ENCODE measurements around the gene COL2A1. TPM values are rescaled to one million over a fixed set of nuclear protein-coding genes. Genes with fewer than 3 reads are reported as not detected.
A peak's percentile ranks its signal among the peaks of the same experiment; 100 is the strongest.

COL2A1 gene
- total and polyA plus RNA-seq, 9 of the 15 experiments (the other 6 are each of a cell fraction or from before 2014, with no cell fraction given), result 0.46 TPM; not detected in 8

DNA sequence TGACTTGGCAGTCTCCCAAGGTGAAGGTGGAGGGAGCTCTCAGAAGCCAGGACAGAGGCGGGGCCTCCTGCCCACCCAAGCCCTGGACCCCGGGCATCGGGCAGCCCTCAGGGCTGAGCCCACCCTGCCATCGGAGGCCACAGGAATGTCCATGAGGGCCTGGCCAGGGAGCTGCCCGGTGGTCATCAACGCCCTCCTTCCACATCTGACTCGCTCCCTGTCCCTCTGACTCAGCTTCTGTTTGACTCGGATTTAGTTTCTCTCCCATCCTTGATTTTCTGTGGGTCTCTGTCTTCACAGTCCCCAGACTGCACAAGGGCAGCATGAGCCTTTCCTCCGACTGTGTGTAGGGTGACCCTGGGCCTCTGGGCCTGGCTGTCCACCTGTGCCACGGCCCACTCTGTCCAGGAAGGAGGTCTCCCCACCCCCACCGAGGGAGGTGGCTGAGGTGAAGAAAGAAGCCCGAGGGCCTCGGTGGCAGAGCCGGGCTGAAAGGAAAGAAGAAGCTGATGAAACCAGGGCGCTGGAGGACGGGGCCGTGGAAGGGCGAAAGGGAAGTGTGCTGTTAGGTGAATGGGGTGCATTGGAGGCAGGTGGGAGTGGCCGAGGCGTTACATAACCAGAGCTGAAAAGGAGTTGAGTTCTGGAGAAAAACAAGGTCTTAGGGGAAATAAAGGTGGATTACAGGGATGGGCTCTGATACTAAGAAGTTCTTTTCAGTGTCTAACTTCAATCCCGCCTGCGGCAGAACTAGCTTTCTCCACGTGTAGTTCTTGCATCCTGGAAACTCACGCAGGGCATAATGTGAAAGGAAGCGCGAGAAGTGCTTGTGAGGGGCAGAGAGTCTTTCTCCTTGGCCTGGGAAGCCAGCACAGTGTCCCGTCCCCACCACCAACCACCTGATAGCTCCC, 57.6 kb downstream of the COL2A1 start:
- 34% methylated on average over 17 of the region's 27 CpGs for WGBS (ENCODE audit: insufficient coverage, low coverage, missing lambda C conversion rate)
- in situ Hi-C loops (cut with MboI) (loop anchor here (5.0 kb wide), 1 partner anchor 234 kb away; no protein-coding TSS in a partner anchor), intact Hi-C loops (cut with micrococcal nuclease) (loop anchor here (5.0 kb wide), 3 partner anchors 39 to 221 kb away; no protein-coding TSS in a partner anchor)
- Histone ChIP-seq H3K4me3 (no peak overlapping the region), H3K36me3 (ENCODE audit: control insufficient read depth, insufficient read depth, low read length) (no peaks in the 10 kb centered on the region), H3K27ac (ENCODE audit: extremely low read depth, low read depth, low read length) (no peak overlapping the region), H3K9ac (ENCODE audit: insufficient read depth in 1 of 2, low read depth in 2 of 2, low read length in 2 of 2) (peak overlapping the region in 1 of 2 experiments; percentile 68; a peak in 1 of 4 replicates), H3K9me3 (replicated peaks; ENCODE audit: control insufficient read depth, insufficient read depth, low read depth, low read length) (no peaks in the 10 kb centered on the region), H3K4me1 (replicated peaks in 1 of 2; ENCODE audit: control insufficient read depth in 2 of 2, insufficient read depth in 2 of 2, low read length in 2 of 2) (peaks cover 0 to 29% of the 10 kb centered on the region in 2 experiments; a peak in 3 of 5 replicates), H3K79me2 (ENCODE audit: control insufficient read depth, insufficient read depth, low read length) (no peaks in the 10 kb centered on the region), H3K9me1 (ENCODE audit: control insufficient read depth, insufficient read depth, low read length) (no peaks in the 10 kb centered on the region), H4K20me1 (replicated peaks; ENCODE audit: control insufficient read depth, insufficient read depth, low read length) (no peaks in the 10 kb centered on the region), H3K27me3 (ENCODE audit: control insufficient read depth in 2 of 2, insufficient read depth in 2 of 2, low read length in 2 of 2) (peaks cover 10 to 49% of the 10 kb centered on the region in 2 experiments; a peak in 4 of 5 replicates), H3K4me2 (ENCODE audit: insufficient read depth, low read length) (peak overlapping the region; percentile 24; the same call in 1 of the 2 replicates), H2AFZ (ENCODE audit: low read depth, low read length) (no peak overlapping the region)
- POLR2A ChIA-PET, result interaction anchor here (0.6 to 1.4 kb wide), 7 partner anchors 9 to 172 kb away, joined by 3 to 6 read pairs (median 3); no protein-coding TSS in a partner anchor
- CTCF ChIA-PET (ENCODE audit: low intra/inter-chr PET ratio), result interaction anchor here (0.8 kb wide), 1 partner anchor 232 kb away, joined by 3 read pairs; no protein-coding TSS in a partner anchor
- no TSS peak for BruUV-seq (replicated peaks)
- FAIRE-seq, result no peak
- ATAC-seq, result no peak
- no peak for DNase-seq (ENCODE audit: extremely low read depth in 1 of 4, low spot score in 3 of 4)
- TF ChIP-seq ZFP36 (IDR thresholded peaks at IDR 0.05; ENCODE audit: low read depth, low read length, partially characterized antibody) (no peak), FOSL1 (tag; conservative IDR thresholded peaks at IDR 0.05) (0 out of 2 replicates have a peak, but pooled peaks have one; percentile 24), ZNF133 (CRISPR knock-in tag; IDR thresholded peaks at IDR 0.05) (no peak), MAFF (IDR thresholded peaks at IDR 0.05; ENCODE audit: low read length) (no peak), KDM4B (IDR thresholded peaks at IDR 0.05; ENCODE audit: borderline replicate concordance in 2 of 2, low read depth in 1 of 2) (no peak), ARNT (IDR thresholded peaks at IDR 0.05) (no peak), ZNF146 (CRISPR knock-in tag; IDR thresholded peaks at IDR 0.05; ENCODE audit: unreplicated experiment) (no peak), TRIM28 (IDR thresholded peaks at IDR 0.05) (no peak)
- TF ChIP-seq, protein P1, sequence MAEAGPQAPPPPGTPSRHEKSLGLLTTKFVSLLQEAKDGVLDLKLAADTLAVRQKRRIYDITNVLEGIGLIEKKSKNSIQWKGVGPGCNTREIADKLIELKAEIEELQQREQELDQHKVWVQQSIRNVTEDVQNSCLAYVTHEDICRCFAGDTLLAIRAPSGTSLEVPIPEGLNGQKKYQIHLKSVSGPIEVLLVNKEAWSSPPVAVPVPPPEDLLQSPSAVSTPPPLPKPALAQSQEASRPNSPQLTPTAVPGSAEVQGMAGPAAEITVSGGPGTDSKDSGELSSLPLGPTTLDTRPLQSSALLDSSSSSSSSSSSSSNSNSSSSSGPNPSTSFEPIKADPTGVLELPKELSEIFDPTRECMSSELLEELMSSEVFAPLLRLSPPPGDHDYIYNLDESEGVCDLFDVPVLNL (CRISPR knock-in tag; IDR thresholded peaks at IDR 0.05; ENCODE audit: low read depth), result no peak
